Kidney tubule cell (primary cell): ENCODE data around the gene PADI1.
"Not testable (repeated sequence)": the region's sequence is repeated elsewhere in the genome, so short reads cannot be mapped to it uniquely, and the experiment has no call there.

Source experiments
- DNase-seq: peaks from one replicate; pipeline ENCODE4 v3.0.0-alpha.2; 2018; ENCODE audit warnings: low spot score

PADI1 gene

DNA sequence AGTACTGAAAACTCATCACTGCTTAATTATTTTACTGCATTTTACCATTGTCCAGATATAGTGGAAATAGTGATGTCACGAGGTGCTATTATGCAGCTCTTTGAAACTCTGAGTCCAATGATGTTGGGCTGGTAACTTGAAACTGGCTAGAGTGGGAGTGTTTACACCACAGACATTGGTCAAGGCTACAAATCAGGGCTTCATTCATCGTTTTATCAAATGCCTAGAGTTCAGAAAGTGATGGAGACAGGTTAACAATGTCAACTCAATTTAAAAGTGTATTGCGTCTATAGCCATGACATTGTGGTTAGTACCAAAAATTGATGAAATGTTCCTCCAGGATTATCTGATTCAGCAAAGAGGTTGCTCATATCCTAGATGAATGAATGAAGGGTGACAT is 12.7 kb downstream of the PADI1 start:
- DNase-seq = no peak

DNA sequence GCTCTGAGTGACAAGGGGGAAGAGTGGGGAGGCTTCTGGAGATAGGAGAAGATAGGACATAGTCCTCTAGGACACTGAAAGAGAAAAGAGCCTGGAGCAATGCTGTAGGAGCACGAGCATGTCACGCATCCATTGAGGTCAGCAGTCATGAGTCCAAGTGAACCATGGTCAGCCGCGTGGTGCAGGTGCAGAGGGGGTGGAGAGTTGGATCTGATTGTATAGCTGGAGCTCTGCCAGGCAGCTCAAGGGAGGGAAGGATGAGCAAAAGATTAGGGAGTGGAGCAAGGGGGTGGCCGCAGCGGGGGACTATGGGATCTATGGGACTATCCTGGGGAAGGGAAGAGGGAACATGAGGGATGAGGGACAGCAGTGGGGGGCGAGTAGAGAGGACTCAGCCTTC is 14.0 kb downstream of the PADI1 start:
- DNase-seq = no peak

DNA sequence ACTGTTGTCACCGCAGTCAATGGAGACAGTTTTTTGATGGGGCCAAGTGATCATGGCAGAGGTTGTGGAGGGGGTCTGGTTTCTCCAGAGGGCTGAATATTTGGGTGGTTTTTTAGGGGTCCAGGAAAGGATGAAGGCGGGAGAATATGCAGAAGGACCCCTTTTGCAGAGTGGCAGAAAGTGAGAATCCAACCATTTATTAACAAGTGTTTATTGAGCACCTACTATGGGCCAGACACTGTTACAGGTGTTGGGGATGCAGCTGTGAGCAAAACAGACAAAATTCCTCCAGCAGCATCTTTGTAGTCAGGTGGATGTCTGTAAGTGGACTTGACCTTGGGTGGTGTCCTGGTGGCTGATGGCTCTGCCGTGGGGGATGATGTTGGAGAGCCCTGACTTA is 15.4 kb downstream of the PADI1 start:
- no peak for DNase-seq

DNA sequence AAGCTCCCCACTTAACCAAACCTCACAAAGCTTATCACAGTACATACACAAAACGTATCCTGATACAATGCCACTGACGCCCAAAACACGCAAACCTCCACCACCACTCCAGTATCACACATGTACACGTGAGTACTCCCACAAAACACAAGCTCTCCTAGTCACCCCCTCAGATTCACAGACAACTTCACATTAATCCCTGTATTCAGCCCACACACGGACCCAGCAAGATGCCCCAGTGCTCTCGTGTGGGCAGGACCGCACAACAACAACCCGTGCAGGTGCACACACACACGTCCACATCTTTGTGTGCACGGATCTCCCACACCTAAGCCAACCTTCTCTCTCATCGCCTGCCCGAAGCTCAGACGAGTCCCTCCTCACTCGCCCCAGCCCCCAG is 17.6 kb downstream of the PADI1 start:
- no peak for DNase-seq

DNA sequence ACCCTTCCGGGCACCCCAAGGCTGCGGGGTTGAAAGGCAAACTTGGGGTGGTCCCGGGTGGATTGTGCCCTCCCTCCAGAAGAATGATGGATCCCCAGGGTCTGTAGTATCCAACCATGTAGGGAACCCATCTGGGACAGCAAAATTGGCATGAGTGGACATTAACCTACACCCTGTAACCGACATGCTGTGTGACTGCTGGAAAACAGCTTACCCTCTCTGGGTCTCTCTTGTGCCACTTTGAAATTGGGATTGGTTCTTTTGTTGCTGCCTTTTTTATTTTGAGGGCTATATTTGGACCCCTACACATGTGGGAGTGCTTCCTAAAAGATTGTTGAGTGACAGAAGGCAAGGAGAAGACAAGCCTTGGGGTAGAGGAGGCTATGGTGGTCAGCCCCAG is 19.5 kb downstream of the PADI1 start:
- no peak for DNase-seq

DNA sequence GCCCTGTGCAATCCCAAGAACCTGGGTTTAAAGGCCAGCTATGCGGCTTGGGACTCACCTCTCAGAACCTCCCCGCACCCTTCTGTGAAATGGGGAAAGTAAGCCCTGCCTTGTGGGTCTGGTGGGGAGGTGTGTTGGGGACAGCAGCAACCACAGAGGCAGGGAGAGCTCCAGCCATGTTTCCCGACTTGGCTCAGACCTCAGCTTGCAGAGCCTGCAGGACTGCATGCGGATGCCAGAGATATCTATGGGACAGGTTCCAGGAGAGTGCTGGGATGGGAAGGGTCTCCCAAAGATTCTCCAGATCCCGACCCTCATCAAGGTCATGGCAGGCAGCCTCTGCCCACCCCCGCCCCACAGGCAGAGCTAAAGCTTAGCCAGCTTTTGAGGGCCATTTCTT is 20.2 kb downstream of the PADI1 start:
- DNase-seq = no peak

DNA sequence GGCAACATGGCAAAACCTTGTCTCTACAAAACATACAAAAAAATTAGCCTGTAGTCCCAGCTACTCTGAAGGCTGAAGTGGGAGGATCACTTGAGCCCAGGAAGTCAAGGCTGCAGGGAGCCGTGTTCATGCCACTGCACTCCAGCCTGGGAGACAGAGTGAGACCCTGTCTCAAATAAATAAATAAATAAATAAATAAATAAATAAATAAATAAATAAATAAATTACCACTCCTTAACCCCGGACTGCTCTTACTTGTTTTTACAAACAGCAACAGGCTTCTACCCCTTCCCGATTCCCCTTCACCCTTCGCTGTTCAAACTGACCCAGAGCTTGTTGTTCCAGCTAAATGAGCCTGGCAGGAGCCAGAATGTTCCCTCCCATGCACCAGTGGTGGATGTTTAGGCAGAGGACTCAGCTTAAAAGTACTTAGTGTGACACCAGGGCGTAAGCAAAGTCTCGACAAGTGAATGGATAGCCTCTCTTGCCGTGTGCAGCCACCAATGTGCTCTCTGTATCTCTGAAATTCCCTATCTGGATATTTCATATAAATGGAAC is 22.5 kb downstream of the PADI1 start:
- no peak for DNase-seq

DNA sequence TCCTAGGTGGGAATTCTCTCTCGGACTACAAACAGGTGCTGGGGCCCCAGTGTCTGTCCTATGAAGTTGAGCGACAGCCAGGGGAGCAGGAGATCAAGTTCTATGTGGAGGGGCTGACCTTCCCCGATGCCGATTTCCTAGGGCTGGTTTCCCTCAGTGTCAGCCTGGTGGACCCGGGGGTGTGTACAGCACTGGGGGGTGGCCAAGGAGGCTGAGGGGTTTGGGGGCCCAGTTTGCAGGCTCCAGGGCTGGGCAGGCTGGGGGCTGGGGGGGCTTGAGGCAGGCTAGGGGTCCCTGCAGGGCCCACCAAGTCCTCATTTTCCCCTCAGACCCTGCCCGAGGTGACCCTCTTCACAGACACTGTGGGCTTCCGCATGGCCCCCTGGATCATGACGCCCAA is 23.7 kb downstream of the PADI1 start:
- no peak for DNase-seq

DNA sequence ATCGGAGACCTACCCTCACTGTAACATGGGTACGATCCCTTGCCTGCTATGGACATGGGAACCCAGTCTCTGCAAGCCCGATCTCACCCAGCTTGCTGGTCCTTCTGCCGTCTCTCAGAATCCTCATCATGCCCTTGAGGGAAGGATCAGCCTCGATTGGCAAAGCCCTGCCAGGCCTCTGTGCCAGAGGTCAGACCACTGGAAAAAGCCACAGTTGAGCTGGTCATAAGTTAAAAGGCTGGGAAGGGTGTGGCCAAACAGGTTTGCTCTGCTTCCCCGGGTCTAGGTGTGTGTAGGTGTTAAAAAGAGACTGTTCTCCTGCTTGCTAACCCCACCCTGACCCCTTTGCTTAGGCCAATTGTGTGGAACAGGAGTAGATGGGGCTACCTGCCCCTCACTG is 24.5 kb downstream of the PADI1 start:
- DNase-seq = peak; percentile 20

DNA sequence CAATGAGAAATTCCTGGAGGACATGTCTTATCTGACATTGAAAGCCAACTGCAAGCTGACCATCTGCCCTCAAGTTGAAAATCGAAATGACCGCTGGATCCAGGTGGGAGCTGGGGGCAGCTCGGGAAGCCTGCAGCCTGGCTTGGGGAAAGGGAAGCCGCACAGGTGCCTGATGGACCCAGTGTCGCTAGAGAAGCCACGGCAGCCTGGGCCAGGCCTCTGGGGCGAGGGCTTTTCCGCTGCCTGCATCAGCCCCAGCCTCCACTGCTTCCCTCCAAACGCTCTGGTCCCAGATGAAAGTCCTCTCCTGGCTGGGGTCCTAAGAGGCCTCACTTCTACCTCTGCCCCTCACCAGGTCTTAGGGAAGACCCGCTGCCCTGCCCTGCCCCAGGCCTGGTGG is 25.2 kb downstream of the PADI1 start:
- DNase-seq = no peak

DNA sequence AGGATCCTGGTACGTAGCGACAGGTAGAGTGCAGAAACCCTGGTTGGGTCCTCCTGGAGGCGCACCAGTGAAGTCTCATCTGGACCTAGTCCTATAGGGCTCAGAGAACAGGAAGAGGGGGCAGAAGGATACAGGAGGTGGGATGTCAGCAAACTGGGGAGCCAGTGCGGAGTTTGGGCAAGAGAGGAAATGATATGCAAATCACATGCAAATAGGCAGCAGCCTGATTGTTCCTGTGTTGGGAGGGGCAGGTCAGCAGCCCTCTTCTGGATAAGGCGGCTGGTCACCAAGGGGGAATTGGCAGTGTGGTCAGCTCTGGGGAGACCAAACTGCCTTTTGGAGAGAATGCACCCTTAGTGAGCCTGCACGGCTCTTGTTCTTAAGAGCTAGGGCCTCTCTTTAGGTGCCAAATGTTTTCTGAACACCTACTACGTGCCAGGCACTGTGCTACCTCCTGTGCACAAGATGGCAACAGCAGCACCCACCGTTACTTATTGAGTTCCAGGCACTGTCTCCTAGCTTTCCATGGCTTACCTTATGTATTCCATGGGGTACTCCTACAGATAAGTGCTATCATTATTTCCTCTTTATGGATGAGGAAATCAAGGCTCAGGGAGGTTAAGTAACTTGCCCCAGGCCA is 25.9 kb downstream of the PADI1 start:
- no peak for DNase-seq

DNA sequence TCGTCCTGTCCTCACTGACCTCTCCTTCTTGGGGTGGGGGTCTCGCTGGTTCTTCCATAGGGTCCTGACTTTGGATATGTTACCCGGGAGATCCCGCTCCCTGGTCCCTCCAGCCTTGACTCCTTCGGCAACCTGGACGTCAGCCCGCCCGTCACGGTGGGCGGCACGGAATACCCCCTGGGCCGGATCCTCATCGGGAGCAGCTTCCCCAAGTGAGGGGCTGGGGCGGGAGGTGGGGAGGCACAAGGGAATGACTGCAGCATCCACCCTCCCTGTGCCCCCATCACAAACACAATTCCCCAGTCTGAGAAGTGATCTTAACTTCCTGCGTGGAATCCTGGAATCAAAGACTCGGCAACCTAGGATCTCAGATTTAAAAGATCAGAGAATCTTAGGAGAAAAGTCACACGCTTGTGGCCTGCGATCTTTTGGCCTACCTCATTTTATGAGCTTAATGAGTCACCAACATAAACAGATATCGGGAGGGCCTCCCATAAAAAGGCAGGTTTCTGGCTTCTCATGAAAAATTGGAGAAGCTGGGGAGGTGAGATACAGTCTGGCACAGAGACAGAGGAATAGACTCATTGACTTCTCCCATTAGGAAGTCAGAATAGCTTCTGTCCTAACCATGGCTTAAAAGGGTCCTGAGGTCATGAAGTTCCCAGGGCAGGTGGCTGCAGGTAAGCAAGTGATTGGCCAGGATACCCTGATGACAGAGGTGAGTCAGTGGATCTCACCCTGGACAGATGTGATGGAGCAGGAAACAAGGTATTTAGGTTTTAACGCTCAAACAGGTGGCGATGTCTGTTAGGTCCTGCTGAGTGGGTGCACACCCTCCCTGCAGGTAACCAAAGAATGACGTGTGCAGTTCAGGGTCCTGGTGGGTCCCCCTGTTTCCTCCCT is 28.1 kb downstream of the PADI1 start:
- DNase-seq = peak; percentile 95

DNA sequence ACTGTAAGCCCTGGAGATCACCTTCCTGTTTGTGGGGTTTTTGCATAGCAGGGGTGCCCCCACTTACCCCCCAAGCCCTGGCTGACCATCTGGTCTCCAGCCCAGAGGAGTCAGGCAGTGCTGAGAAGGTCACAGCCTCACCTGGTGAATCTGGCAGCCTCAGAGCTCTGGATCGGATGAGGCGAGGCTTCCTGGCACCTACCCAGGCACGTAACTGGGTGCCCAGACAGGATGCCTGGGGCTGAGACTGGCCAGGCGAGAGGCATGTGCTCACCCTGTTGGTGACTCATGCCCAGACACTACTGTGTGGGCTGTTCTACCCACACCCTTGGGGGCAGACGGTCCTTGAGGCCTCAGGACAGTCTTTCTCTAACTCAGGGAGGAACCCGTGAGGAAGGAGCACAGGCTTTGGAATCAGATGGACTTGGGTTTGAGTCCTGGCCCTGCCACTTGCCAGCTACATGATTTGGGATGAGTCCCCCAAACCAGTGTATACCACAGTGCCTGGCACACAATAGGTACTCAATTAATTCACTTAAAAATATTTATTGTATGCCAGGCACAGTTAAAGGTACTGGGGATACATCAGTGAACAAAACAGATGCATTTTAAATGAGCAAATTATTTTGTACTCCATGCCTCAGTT is 28.9 kb downstream of the PADI1 start:
- DNase-seq = peak; percentile 100

DNA sequence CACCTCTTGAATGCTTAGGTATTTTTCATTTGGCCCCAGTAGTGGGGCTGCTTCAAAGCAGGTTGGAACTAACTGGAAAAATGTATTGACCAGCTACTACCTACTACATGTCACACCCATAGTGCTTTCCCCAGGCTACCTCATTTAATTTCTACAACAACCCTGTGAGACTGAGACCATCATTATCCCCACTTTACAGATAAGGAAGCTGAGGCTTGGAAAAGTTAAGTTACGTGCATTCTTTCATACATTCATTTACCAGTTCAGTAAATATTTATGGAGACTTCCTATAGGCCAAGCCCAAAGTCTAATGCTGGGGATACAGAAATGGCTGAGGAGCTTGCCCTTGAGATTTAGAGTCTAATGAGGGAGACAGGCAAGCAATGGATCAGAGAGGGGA is 29.5 kb downstream of the PADI1 start:
- no peak for DNase-seq

DNA sequence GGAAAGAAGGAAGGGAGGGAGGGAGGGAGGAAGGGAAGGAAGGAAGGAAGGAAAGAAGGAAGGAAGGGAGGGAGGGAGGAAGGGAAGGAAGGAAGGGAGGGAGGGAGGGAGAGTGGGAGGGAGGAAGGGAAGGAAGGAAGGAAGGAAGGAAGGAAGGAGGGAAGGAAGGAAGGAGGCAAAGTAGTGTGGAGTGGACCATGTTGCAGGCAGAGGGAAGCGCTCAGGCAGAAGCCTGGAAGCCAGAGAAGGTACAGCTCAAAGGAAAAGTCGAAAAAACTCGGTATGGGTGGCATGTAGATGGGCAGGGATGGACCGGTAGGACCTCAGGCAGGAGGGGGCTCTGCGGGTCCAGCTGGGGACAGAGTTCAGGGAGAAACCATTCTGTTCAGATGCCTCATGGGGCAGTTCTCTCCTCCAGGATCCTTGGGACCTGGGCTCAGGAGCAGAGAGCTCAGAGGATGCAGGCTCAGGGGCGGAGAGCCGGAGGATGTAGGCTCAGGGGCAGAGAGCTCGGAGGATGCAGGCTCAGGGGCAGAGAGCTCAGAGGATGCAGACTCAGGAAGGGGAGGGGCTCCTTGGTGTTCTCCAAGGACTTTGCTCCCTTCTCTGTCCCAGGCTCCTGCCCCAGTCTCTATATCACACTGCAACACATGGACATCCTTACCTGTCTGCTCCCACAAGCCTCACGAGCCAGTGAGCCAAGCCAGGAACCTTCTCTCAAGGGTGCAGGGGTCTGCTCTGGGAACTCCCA is 30.4 kb downstream of the PADI1 start:
- DNase-seq = no peak

DNA sequence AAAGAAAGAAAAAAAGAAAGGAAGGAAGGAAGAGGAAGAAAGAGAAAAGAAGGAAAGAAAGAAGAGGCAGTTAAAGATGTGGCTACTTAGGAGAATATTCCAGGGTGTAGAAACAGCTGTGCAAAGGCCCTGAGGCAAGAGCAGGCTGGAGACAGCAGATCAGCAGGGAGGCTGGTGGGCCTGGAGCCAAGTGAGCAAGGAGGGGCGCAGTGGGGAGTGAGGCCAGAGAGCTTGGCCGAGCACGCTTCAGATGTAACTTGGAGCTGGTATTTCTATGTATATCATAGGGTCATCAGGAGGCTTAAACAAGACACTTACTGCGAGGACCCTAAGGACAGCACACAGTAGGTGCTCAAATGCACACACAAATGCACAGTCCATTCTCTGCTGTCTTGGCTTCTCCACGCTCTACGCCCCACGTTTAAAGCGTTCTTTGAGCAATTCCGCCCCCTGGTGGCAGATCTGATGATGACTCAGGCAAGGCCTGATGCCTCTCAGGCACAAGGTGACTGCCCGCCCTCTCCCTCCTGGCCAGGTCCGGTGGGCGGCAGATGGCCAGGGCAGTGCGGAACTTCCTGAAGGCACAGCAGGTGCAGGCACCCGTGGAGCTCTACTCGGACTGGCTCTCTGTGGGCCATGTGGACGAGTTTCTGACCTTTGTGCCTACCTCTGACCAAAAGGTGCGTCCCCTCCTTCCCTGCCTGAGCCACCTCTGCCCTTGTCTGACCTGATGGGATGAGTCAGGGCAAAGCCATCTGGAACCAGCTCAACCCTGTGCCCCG is 32.0 kb downstream of the PADI1 start:
- peak; percentile 93 for DNase-seq

DNA sequence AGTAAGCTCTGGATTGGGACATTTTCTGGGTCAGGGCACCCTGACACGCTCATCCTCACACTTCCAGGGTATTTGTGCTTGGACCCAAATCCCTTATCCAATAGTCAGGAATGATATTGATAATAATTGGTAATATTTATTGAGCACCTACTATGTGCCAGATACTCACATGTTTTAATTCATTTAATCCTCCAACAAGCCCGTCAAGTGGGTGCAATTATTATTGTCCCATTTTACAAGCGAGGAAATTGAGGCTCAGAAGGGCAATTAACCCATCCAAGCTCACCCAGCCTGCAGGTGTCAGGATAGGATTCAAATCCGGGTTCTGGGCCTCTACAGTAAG is 32.6 kb downstream of the PADI1 start:
- no peak for DNase-seq

DNA sequence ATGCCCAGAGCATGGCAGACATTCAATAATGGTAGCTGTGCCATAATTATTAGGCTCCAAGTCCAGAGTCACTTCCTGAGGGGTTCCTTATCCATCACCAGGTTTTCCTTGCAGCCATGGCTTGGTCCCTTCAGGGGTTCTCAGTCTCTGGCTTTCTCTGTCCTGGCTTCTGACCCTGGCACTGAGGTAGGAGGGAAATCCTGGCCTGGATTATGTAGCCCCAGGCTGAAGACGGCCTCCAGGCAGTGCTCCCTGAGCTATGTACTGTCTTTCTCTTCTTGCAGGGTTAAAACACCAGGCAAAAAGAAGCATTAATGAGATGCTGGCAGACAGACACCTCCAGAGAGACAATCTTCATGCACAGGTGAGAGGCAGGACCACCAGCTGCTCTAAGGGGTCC is 34.5 kb downstream of the PADI1 start:
- DNase-seq = peak; percentile 89

DNA sequence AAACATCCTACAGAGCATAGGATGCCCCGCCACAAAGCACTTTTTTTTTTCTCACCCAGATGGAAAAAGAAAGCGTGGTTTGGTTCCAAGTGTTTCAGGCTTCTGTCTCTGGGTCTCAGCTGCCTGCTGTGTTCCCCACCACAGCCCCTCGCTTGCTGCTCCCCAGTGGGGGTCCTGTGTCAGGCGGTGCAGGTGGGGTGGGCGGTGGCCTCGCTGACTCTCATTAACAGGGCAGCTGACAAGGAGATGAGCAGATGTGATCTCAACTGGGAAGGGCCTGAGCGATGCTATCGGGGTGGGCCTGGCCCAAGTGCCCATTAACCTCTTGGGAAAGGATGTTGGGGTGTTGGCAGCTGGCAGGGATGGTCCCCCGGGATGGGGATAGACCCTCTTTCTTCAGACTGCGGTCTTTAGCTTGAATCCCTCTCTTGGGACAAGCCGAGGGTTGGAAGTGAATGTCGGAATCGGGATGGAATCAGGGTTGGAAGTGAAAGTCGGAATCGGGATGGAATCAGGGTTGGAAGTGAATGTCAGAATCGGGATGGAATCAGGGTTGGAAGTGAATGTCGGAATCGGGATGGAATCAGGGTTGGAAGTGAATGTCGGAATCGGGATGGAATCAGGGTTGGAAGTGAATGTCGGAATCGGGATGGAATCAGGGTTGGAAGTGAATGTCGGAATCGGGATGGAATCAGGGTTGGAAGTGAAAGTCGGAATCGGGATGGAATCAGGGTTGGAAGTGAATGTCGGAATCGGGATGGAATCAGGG is 36.3 kb downstream of the PADI1 start:
- not testable (repeated sequence) for DNase-seq

DNA sequence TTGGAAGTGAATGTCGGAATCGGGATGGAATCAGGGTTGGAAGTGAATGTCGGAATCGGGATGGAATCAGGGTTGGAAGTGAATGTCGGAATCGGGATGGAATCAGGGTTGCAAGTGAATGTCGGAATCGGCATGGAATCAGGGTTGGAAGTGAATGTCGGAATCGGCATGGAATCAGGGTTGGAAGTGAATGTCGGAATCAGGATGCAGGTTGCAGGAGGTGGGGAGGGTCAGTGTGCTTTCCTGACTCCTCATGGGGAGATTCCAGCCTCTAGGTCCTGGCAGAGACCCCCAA is 36.8 kb downstream of the PADI1 start:
- DNase-seq = not testable (repeated sequence)

DNA sequence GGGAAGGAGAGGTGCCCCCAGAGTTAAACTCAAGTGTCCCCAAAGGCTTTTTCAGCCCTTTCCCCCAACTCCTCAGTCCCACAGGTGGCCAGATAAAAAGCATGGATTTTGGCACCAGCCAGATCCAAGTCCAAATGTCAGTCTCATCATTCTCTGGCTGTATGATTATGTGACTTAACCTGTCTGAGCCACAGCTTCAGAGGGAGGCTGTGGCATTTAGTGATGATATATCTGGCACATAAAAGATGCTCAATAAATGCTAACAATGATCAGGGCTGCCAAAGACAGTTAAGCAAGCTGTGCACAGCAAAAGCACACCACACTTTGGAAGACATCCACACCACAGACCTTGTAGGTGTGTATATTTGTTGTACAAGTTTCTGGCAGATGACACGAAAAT is 38.3 kb downstream of the PADI1 start:
- no peak for DNase-seq
